Effector CD4-positive, alpha-beta T cell (primary cell): ENCODE data around the gene POLR3H.
"Not testable (repeated sequence)": the region's sequence is repeated elsewhere in the genome, so short reads cannot be mapped to it uniquely, and the experiment has no call there.

ENCODE experiments used
- DNase-seq: peaks from one replicate; pipeline ENCODE4 v3.0.0-alpha.2; 2020
- total RNA-seq: gene quantifications from one replicate; lab custom pipeline; 2026; lab: John Stamatoyannopoulos, UW

Gene POLR3H
- 32.1 reads per million, percentile 58 among the genes with 10 or more reads in this experiment for total RNA-seq

GRCh38 chr22:41543854-41544670, at the start of gene POLR3H:
Gene POLR3H (minus strand): TSS chr22:41544470. CDS start chr22:41544101, 369 bp downstream.
- peak; percentile 94 for DNase-seq

- DNase-seq, result not testable (repeated sequence)
Observed at GRCh38 chr22:41593336-41593960, 49.2 kb upstream of the POLR3H start.

GRCh38 chr22:41589391-41590241, 45.3 kb upstream of the POLR3H start, which contains the start of gene PMM1:
Gene PMM1 (minus strand): TSS chr22:41589840. CDS start chr22:41589805, 35 bp downstream.
- DNase-seq, result peak; percentile 100

GRCh38 chr22:41587347-41587723, 43.1 kb upstream of the POLR3H start:
- DNase-seq, result no peak

GRCh38 chr22:41585898-41586297, 41.6 kb upstream of the POLR3H start:
- DNase-seq, result no peak

GRCh38 chr22:41584881-41585280, 40.6 kb upstream of the POLR3H start:
- no peak for DNase-seq

GRCh38 chr22:41582694-41583093, 38.4 kb upstream of the POLR3H start:
- DNase-seq, result no peak

- DNase-seq, result no peak
Observed at GRCh38 chr22:41579997-41580355, 35.7 kb upstream of the POLR3H start.

- DNase-seq, result no peak
Observed at GRCh38 chr22:41579297-41579996, 35.2 kb upstream of the POLR3H start.

- no peak for DNase-seq
Observed at GRCh38 chr22:41578818-41579217, 34.5 kb upstream of the POLR3H start.

- DNase-seq, result no peak
Observed at GRCh38 chr22:41578114-41578513, 33.8 kb upstream of the POLR3H start.

GRCh38 chr22:41576877-41577276, 32.6 kb upstream of the POLR3H start:
- no peak for DNase-seq

GRCh38 chr22:41575533-41575932, 31.3 kb upstream of the POLR3H start:
- DNase-seq, result no peak

GRCh38 chr22:41574847-41575381, 30.6 kb upstream of the POLR3H start:
- no peak for DNase-seq

- no peak for DNase-seq
Observed at GRCh38 chr22:41573677-41574076, 29.4 kb upstream of the POLR3H start.

- not testable (repeated sequence) for DNase-seq
Observed at GRCh38 chr22:41572305-41572704, 28.0 kb upstream of the POLR3H start.

GRCh38 chr22:41571786-41572185, 27.5 kb upstream of the POLR3H start:
- DNase-seq, result no peak

- no peak for DNase-seq
Observed at GRCh38 chr22:41570221-41570620, 26.0 kb upstream of the POLR3H start.

- no peak for DNase-seq
Observed at GRCh38 chr22:41568811-41569210, 24.5 kb upstream of the POLR3H start.

- DNase-seq, result no peak
Observed at GRCh38 chr22:41567512-41567768, 23.2 kb upstream of the POLR3H start.

GRCh38 chr22:41565403-41566054, 21.3 kb upstream of the POLR3H start:
- no peak for DNase-seq

- DNase-seq, result no peak
Observed at GRCh38 chr22:41564563-41564962, 20.3 kb upstream of the POLR3H start.
